Measurements from ENCODE around the gene PHLDA2. TPM values are rescaled to one million over a fixed set of nuclear protein-coding genes. Genes with fewer than 3 reads are reported as not detected.

Gene PHLDA2
- total and polyA plus RNA-seq, 2 donors from 2014 or later, result 9.0 to 19.7 TPM

GRCh38 chr11:2952290-2952689, 23.1 kb upstream of the PHLDA2 start:
- Histone ChIP-seq H3K36me3 (ENCODE audit: control insufficient read depth in 2 of 3, insufficient read depth in 3 of 3, low read length in 3 of 3) (peaks cover 5 to 81% (median 36%) of the 10 kb centered on the region in 3 donors), H3K9ac (ENCODE audit: low read length in 3 of 3) (no peak overlapping the region)
- no peak for FAIRE-seq

GRCh38 chr11:2951231-2952110, 22.3 kb upstream of the PHLDA2 start:
- no peak for FAIRE-seq

More at GRCh38 chr11:2952290-2952689, 23.1 kb upstream of the PHLDA2 start:
- Histone ChIP-seq H3K27me3 (ENCODE audit: control insufficient read depth, insufficient read depth, low read length) (no peaks in the 10 kb centered on the region), H3K27ac (ENCODE audit: low read depth in 2 of 2, low read length in 2 of 2) (no peak overlapping the region), H3K4me3 (ENCODE audit: low read length in 3 of 3) (no peak overlapping the region), H3K9me3 (ENCODE audit: control insufficient read depth in 2 of 3, insufficient read depth in 1 of 3, low read length in 3 of 3) (no peaks in the 10 kb centered on the region), H3K4me1 (ENCODE audit: control insufficient read depth in 2 of 3, insufficient read depth in 2 of 3, low read depth in 1 of 3, low read length in 3 of 3) (peaks cover 0 to 8% (median 6%) of the 10 kb centered on the region in 3 donors)
- intact Hi-C loops (cut with DNase I), result no loop called here
- DNase-seq, result no peak
- TF ChIP-seq, protein P1, sequence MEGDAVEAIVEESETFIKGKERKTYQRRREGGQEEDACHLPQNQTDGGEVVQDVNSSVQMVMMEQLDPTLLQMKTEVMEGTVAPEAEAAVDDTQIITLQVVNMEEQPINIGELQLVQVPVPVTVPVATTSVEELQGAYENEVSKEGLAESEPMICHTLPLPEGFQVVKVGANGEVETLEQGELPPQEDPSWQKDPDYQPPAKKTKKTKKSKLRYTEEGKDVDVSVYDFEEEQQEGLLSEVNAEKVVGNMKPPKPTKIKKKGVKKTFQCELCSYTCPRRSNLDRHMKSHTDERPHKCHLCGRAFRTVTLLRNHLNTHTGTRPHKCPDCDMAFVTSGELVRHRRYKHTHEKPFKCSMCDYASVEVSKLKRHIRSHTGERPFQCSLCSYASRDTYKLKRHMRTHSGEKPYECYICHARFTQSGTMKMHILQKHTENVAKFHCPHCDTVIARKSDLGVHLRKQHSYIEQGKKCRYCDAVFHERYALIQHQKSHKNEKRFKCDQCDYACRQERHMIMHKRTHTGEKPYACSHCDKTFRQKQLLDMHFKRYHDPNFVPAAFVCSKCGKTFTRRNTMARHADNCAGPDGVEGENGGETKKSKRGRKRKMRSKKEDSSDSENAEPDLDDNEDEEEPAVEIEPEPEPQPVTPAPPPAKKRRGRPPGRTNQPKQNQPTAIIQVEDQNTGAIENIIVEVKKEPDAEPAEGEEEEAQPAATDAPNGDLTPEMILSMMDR (IDR thresholded peaks at IDR 0.05; ENCODE audit: borderline replicate concordance, extremely low read depth, insufficient read depth), result no peak

DNA sequence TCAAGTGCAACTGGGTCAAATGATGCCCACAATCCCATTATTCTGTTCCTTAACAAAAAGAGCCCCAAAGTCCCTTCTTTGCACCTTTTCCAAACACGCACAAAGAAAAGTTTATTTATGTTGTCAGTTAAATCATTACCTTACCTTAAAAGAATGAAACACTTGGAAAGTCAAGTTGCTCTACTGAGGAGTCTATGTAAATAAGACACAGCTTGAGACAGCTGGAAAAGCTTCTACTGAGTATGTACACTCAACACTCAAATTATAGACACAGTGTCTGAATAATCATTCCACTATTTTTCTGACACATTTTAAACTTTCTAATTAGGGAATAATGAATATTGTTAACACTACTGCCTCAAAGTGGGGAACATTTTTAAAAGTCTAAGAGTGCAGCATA, 21.6 kb upstream of the PHLDA2 start:
- peaks cover 3 to 77% (median 36%) of the 10 kb centered on the region in 3 donors for H3K36me3 ChIP-seq (ENCODE audit: control insufficient read depth in 2 of 3, insufficient read depth in 3 of 3, low read length in 3 of 3)
- DNase-seq, result no peak
- peaks cover 0 to 9% (median 4%) of the 10 kb centered on the region in 3 donors for H3K4me1 ChIP-seq (ENCODE audit: control insufficient read depth in 2 of 3, insufficient read depth in 2 of 3, low read depth in 1 of 3, low read length in 3 of 3)
- no peak overlapping the region for H3K4me3 ChIP-seq (ENCODE audit: low read length in 3 of 3)
- H3K27me3 ChIP-seq (ENCODE audit: control insufficient read depth, insufficient read depth, low read length), result no peaks in the 10 kb centered on the region
- no peak overlapping the region for H3K27ac ChIP-seq (ENCODE audit: low read depth in 2 of 2, low read length in 2 of 2)
- FAIRE-seq, result no peak
- no peaks in the 10 kb centered on the region for H3K9me3 ChIP-seq (ENCODE audit: control insufficient read depth in 2 of 3, insufficient read depth in 1 of 3, low read length in 3 of 3)
- intact Hi-C loops (cut with DNase I), result no loop called here
- TF ChIP-seq, protein P1 (IDR thresholded peaks at IDR 0.05; ENCODE audit: borderline replicate concordance, extremely low read depth, insufficient read depth), result no peak
- H3K9ac ChIP-seq (ENCODE audit: low read length in 3 of 3), result no peak overlapping the region

More at GRCh38 chr11:2951231-2952110, 22.3 kb upstream of the PHLDA2 start:
- H3K27me3 ChIP-seq (ENCODE audit: control insufficient read depth, insufficient read depth, low read length), result no peaks in the 10 kb centered on the region
- DNase-seq, result no peak
- H3K4me3 ChIP-seq (ENCODE audit: low read length in 3 of 3), result no peak overlapping the region
- peaks cover 3 to 78% (median 36%) of the 10 kb centered on the region in 3 donors for H3K36me3 ChIP-seq (ENCODE audit: control insufficient read depth in 2 of 3, insufficient read depth in 3 of 3, low read length in 3 of 3)
- H3K9me3 ChIP-seq (ENCODE audit: control insufficient read depth in 2 of 3, insufficient read depth in 1 of 3, low read length in 3 of 3), result no peaks in the 10 kb centered on the region
- intact Hi-C loops (cut with DNase I), result no loop called here
- H3K9ac ChIP-seq (ENCODE audit: low read length in 3 of 3), result no peak overlapping the region
- H3K27ac ChIP-seq (ENCODE audit: low read depth in 2 of 2, low read length in 2 of 2), result no peak overlapping the region
- H3K4me1 ChIP-seq (ENCODE audit: control insufficient read depth in 2 of 3, insufficient read depth in 2 of 3, low read depth in 1 of 3, low read length in 3 of 3), result peaks cover 0 to 7% (median 6%) of the 10 kb centered on the region in 3 donors
- TF ChIP-seq, protein P1 (IDR thresholded peaks at IDR 0.05; ENCODE audit: borderline replicate concordance, extremely low read depth, insufficient read depth), result no peak
